Keratinocyte (primary cell): ENCODE data around the gene CBY1.

Experiments used
- CTCF ChIP-seq, 3 experiments: IDR thresholded peaks in 1 of 3; conservative IDR thresholded peaks in 1 of 3; optimal IDR thresholded peaks in 1 of 3; 2 replicates in 2 of 3; 3 replicates in 1 of 3; pipeline versions ENCODE3 to v1.5.1; 2011; ENCODE audit warnings: low read length in 3 of 3, mild to moderate bottlenecking in 3 of 3, moderate library complexity in 2 of 3, control low read depth in 1 of 3, inconsistent platforms in 1 of 3; ENCODE audit not compliant: insufficient read depth in 2 of 3; ENCODE audit errors: extremely low read depth in 1 of 3
- EZH2 ChIP-seq: IDR thresholded peaks from one replicate; pipeline ENCODE4 v1.6.1; 2012; ENCODE audit warnings: inconsistent platforms, mild to moderate bottlenecking, low read length, moderate library complexity

- TF ChIP-seq CTCF (optimal IDR thresholded peaks at IDR 0.05 in 1 of 3, IDR thresholded peaks at IDR 0.05 in 1 of 3, conservative IDR thresholded peaks at IDR 0.05 in 1 of 3; ENCODE audit: extremely low read depth in 1 of 3, insufficient read depth in 2 of 3, low read length in 3 of 3) (no peak), EZH2 (no peak)
These were observed 2.7 kb upstream of the CBY1 start for GRCh38 chr22:38653741-38654140.
